PFSK-1 (cell line): ENCODE data around the gene GFOD1.

Source experiments
- FOXP2 ChIP-seq: optimal IDR thresholded peaks from 2 replicates; pipeline ENCODE3; 2011; ENCODE audit warnings: borderline replicate concordance, control low read depth, inconsistent platforms; ENCODE audit not compliant: insufficient read depth; ENCODE audit errors: extremely low read length, extremely low read depth
- POLR2AphosphoS5 ChIP-seq: IDR thresholded peaks from 2 replicates; pipeline ENCODE4 v1.6.1; 2012; ENCODE audit warnings: low read depth, mild to moderate bottlenecking, control low read depth, low read length, moderate library complexity
- SIN3A ChIP-seq: IDR thresholded peaks from 2 replicates; pipeline ENCODE4 v1.6.1; 2012; ENCODE audit warnings: mild to moderate bottlenecking, low read length, moderate library complexity, borderline replicate concordance; ENCODE audit not compliant: insufficient read depth
- TAF1 ChIP-seq: IDR thresholded peaks from 2 replicates; pipeline ENCODE4 v1.6.1; 2012; ENCODE audit warnings: low read length, control low read depth, borderline replicate concordance; ENCODE audit not compliant: insufficient read depth
- TF ChIP-seq, protein P1 (sequence below), 2 experiments: IDR thresholded peaks; 2 replicates each; pipeline versions ENCODE4 v1.6.1 to v1.8.0; 2011 to 2012; ENCODE audit warnings: low read depth in 2 of 2, low read length in 2 of 2, control low read depth in 1 of 2, inconsistent platforms in 1 of 2, mild to moderate bottlenecking in 1 of 2, moderate library complexity in 1 of 2; ENCODE audit not compliant: insufficient read depth in 1 of 2

Gene GFOD1

GRCh38 chr6:13349811-13350506 lies 137.4 kb downstream of the GFOD1 start:
- TF ChIP-seq TAF1 (no peak), POLR2AphosphoS5 (no peak), SIN3A (no peak)

DNA sequence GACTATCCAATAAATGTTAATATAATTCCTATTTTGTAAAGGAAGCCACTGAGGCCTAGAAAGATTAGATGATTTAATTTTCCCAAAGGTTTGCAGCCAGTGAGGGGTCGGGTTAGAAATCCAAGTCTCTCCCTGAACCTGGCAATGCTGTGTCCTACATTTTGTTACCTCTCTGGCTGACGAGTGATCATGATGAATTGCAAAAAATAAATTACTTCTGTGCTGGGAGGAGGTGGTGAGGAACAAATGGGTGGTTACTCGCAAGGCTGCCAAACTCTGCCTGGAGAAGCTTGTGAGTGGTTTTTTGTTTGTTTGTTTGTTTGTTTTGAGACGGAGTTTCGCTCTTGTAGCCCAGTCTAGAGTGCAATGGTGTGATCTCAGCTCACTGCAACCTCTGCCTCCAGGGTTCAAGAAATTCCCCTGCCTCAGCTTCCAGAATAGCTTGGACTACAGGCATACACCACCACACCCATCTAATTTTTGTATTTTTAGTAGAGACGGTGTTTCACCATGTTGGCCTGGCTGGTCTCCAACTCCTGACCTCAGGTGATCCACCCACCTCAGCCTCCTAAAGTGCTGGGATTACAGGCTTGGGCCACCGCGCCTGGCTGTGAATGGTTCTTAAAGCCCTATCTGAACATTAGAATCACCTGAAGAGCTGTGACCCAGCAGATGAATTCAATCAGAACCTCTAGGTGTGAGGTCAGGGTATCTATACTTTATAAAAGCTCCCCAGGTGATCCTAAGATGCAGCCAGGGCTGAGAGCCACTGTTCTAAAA lies 138.9 kb downstream of the GFOD1 start:
- TF ChIP-seq, protein P1, sequence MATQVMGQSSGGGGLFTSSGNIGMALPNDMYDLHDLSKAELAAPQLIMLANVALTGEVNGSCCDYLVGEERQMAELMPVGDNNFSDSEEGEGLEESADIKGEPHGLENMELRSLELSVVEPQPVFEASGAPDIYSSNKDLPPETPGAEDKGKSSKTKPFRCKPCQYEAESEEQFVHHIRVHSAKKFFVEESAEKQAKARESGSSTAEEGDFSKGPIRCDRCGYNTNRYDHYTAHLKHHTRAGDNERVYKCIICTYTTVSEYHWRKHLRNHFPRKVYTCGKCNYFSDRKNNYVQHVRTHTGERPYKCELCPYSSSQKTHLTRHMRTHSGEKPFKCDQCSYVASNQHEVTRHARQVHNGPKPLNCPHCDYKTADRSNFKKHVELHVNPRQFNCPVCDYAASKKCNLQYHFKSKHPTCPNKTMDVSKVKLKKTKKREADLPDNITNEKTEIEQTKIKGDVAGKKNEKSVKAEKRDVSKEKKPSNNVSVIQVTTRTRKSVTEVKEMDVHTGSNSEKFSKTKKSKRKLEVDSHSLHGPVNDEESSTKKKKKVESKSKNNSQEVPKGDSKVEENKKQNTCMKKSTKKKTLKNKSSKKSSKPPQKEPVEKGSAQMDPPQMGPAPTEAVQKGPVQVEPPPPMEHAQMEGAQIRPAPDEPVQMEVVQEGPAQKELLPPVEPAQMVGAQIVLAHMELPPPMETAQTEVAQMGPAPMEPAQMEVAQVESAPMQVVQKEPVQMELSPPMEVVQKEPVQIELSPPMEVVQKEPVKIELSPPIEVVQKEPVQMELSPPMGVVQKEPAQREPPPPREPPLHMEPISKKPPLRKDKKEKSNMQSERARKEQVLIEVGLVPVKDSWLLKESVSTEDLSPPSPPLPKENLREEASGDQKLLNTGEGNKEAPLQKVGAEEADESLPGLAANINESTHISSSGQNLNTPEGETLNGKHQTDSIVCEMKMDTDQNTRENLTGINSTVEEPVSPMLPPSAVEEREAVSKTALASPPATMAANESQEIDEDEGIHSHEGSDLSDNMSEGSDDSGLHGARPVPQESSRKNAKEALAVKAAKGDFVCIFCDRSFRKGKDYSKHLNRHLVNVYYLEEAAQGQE (IDR thresholded peaks at IDR 0.05; ENCODE audit: insufficient read depth in 1 of 2, low read depth in 2 of 2, low read length in 2 of 2) = no peak
- TF ChIP-seq SIN3A = no peak
- TF ChIP-seq TAF1 = no peak
- no peak for TF ChIP-seq POLR2AphosphoS5
- TF ChIP-seq FOXP2 = no peak

DNA sequence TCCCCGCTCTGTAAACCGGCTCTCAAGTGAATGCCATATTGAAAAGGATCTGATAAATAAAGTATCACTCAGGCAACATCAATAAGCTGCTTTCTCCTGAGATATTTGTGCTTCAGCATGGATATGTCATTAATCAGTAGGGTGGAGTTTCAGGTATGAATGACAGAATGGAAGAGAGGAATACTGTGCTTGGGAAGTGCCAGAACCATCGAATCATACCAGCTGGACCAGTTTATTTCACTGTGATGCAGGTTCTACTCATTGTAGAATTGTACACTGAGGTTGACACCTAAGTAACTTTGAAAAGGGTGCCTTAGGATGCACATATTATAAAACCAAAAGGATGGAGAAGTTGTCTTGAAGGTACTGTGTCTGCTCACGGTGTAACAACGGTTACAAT lies 141.2 kb downstream of the GFOD1 start:
- TF ChIP-seq TAF1 (no peak), SIN3A (no peak), POLR2AphosphoS5 (no peak), FOXP2 (no peak)
- TF ChIP-seq, protein P1 (IDR thresholded peaks at IDR 0.05; ENCODE audit: insufficient read depth in 1 of 2, low read depth in 2 of 2, low read length in 2 of 2) = no peak

GRCh38 chr6:13342414-13343019 lies 144.9 kb downstream of the GFOD1 start:
- no peak for TF ChIP-seq POLR2AphosphoS5

DNA sequence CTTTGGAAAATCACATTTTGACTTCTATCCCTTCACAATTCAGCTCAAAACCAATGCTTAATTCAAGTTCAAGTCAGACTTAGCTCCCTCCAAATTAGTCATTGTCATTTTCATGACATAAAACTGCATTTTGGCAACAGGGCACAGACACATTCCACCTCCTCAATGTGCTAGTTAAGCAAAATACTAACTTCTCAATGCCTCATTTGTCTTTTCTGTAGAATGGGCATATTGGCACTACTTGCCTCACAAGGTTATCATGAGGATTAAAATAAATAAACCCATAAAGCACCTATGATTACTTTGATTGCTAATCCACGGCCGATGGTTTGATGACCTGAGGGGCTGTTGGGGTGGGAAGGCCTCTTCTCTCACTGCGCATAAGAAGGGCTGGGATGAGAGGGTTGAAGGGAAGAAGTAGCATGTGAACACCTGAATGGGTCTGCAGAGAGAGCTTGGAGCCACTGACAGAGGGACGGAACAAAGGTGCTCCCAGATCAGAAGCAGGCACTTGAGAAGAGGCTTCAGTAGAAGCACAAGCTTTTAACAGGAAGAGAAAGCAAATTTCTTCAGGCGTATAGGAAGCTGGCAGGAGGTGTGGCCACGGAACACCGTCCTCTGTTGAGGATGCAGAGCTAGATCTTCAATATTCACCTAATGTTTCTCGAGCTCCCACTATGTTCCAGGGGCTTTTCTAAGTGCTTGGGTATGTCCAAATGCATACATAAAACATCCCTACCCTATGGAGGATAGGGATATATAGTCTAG lies 147.4 kb downstream of the GFOD1 start:
- TF ChIP-seq, protein P1 (IDR thresholded peaks at IDR 0.05; ENCODE audit: insufficient read depth in 1 of 2, low read depth in 2 of 2, low read length in 2 of 2) = no peak
- TF ChIP-seq TAF1 (no peak), POLR2AphosphoS5 (no peak), FOXP2 (no peak), SIN3A (no peak)
